Activated naive CD4-positive, alpha-beta T cell treated with anti-CD3 and anti-CD28 coated beads, Interleukin-2, amount 50 U/mL, for 24 hours (primary cell): ENCODE data around the gene AHNAK.
"Not testable (repeated sequence)": the region's sequence is repeated elsewhere in the genome, so short reads cannot be mapped to it uniquely, and the experiment has no call there.

Experiments
- H3K27ac Mint-ChIP-seq: one replicate; pipeline ENCODE4 v1.8.0; 2021; ENCODE audit warnings: mild to moderate bottlenecking, mixed read lengths
- H3K27me3 Mint-ChIP-seq: one replicate; pipeline ENCODE4 v1.8.0; 2021; ENCODE audit warnings: mixed read lengths
- H3K36me3 Mint-ChIP-seq: one replicate; pipeline ENCODE4 v1.8.0; 2021; ENCODE audit warnings: mixed read lengths
- H3K4me1 Mint-ChIP-seq: one replicate; pipeline ENCODE4 v1.8.0; 2021; ENCODE audit warnings: mixed read lengths
- H3K4me3 Mint-ChIP-seq: one replicate; pipeline ENCODE4 v1.8.0; 2021; ENCODE audit warnings: mild to moderate bottlenecking, mixed read lengths
- H3K9me3 Mint-ChIP-seq: one replicate; pipeline ENCODE4 v1.8.0; 2021; ENCODE audit warnings: mixed read lengths

Gene AHNAK

GRCh38 chr11:62499311-62499943, 47.2 kb downstream of the AHNAK start:
- H3K4me3 Mint-ChIP-seq, H3K36me3 Mint-ChIP-seq, H3K27me3 Mint-ChIP-seq, H3K4me1 Mint-ChIP-seq, H3K27ac Mint-ChIP-seq, H3K9me3 Mint-ChIP-seq: not testable (repeated sequence)

- Mint-ChIP-seq H3K27ac (no peak overlapping the region), H3K9me3 (no peaks in the 10 kb centered on the region), H3K4me3 (no peak overlapping the region), H3K4me1 (peaks cover 4% of the 10 kb centered on the region), H3K36me3 (no peaks in the 10 kb centered on the region), H3K27me3 (no peaks in the 10 kb centered on the region)
These were observed 47.9 kb downstream of the AHNAK start for GRCh38 chr11:62498492-62499286.

DNA sequence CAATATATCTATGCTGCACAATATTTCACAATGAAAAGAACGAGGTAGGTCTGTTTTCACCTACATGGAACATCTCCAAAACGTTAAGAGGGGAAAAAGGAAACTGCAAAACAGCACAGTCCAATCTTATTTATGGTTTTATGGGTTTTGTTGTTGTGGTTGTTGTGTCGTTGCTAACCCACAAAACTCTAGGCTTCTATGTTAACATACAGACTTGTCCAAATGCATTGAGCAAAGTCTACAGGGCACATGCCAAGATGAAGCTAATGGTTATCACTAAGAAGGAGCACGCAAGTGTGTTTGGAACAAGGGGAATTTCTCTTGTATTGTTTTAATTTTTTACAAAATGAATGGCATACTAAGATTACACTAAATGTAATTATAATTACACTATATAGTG, 48.6 kb downstream of the AHNAK start:
- Mint-ChIP-seq H3K4me1 (peaks cover 4% of the 10 kb centered on the region), H3K27ac (no peak overlapping the region), H3K36me3 (no peaks in the 10 kb centered on the region)

GRCh38 chr11:62497132-62497801, 49.3 kb downstream of the AHNAK start:
- H3K27ac Mint-ChIP-seq, result peak overlapping the region; percentile 65
- no peaks in the 10 kb centered on the region for H3K9me3 Mint-ChIP-seq
- H3K4me3 Mint-ChIP-seq, result no peak overlapping the region
- peaks cover under 1% of the 10 kb centered on the region for H3K4me1 Mint-ChIP-seq
- no peaks in the 10 kb centered on the region for H3K27me3 Mint-ChIP-seq
- no peaks in the 10 kb centered on the region for H3K36me3 Mint-ChIP-seq

More for the DNA sequence above, 48.6 kb downstream of the AHNAK start:
- Mint-ChIP-seq H3K9me3 (no peaks in the 10 kb centered on the region), H3K4me3 (no peak overlapping the region), H3K27me3 (no peaks in the 10 kb centered on the region)

DNA sequence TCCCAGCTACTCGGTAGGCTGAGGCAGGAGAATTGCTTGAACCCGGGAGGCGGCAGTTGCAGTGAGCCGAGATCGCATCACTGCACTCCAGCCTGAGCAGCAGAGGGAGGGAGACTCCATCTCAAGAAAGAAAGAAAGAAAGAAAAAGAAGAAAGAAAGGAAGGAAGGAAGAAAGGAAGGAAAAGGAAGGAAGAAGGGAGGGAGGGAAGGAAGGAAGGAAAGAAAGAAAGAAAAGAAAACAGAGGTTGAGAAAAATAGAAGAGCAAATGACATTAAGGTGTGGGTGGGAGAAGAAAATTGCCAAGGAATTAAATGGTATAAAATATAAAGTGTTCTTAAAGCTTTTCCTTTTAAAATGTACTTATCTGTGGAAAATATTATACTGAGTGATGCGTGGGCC, 49.9 kb downstream of the AHNAK start:
- no peaks in the 10 kb centered on the region for H3K9me3 Mint-ChIP-seq
- H3K27me3 Mint-ChIP-seq, result no peaks in the 10 kb centered on the region
- no peaks in the 10 kb centered on the region for H3K4me1 Mint-ChIP-seq
- H3K36me3 Mint-ChIP-seq, result no peaks in the 10 kb centered on the region
- H3K27ac Mint-ChIP-seq, result no peak overlapping the region
- no peak overlapping the region for H3K4me3 Mint-ChIP-seq

DNA sequence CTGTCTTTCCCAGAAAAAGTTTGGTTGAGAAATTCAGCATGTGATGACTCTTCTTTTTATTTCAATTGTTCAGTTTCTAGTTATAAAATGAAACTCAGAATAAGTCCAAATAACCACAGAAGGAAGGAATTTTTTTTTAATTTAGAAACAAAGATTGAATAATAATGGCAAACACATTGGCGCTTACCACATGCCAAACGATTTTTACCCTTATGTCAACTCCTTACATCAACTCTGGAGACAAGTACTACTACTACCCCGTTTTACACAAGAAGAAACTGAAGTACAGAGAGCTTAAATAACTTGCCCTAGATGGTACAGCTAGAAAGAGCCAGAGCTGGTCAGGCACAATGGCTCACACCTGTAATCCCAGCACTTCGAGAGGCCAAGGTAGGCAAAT, 52.4 kb downstream of the AHNAK start:
- Mint-ChIP-seq H3K27ac (no peak overlapping the region), H3K4me3 (no peak overlapping the region), H3K4me1 (no peaks in the 10 kb centered on the region), H3K27me3 (no peaks in the 10 kb centered on the region), H3K9me3 (no peaks in the 10 kb centered on the region), H3K36me3 (no peaks in the 10 kb centered on the region)

- Mint-ChIP-seq H3K9me3 (no peaks in the 10 kb centered on the region), H3K27me3 (no peaks in the 10 kb centered on the region), H3K36me3 (no peaks in the 10 kb centered on the region)
These were observed 52.8 kb downstream of the AHNAK start for GRCh38 chr11:62493801-62494200.

GRCh38 chr11:62492586-62492985, 54.0 kb downstream of the AHNAK start:
- Mint-ChIP-seq H3K36me3 (no peaks in the 10 kb centered on the region), H3K27ac (no peak overlapping the region), H3K4me1 (peaks cover 5% of the 10 kb centered on the region), H3K4me3 (no peak overlapping the region), H3K27me3 (no peaks in the 10 kb centered on the region), H3K9me3 (no peaks in the 10 kb centered on the region)

More at GRCh38 chr11:62493801-62494200, 52.8 kb downstream of the AHNAK start:
- Mint-ChIP-seq H3K4me3 (no peak overlapping the region), H3K4me1 (no peaks in the 10 kb centered on the region), H3K27ac (no peak overlapping the region)

- Mint-ChIP-seq H3K4me3 (no peak overlapping the region), H3K27ac (no peak overlapping the region), H3K27me3 (no peaks in the 10 kb centered on the region), H3K9me3 (no peaks in the 10 kb centered on the region), H3K36me3 (no peaks in the 10 kb centered on the region), H3K4me1 (peaks cover 14% of the 10 kb centered on the region)
These were observed 54.9 kb downstream of the AHNAK start for GRCh38 chr11:62491571-62492329.

- H3K4me1 Mint-ChIP-seq, result peaks cover 15% of the 10 kb centered on the region
- no peaks in the 10 kb centered on the region for H3K36me3 Mint-ChIP-seq
- no peak overlapping the region for H3K4me3 Mint-ChIP-seq
- H3K27ac Mint-ChIP-seq, result no peak overlapping the region
- no peaks in the 10 kb centered on the region for H3K27me3 Mint-ChIP-seq
- H3K9me3 Mint-ChIP-seq, result no peaks in the 10 kb centered on the region
These were observed 57.4 kb downstream of the AHNAK start for GRCh38 chr11:62489204-62489603.

GRCh38 chr11:62487738-62488551, 58.7 kb downstream of the AHNAK start:
- H3K4me3 Mint-ChIP-seq, result no peak overlapping the region
- no peak overlapping the region for H3K27ac Mint-ChIP-seq
- H3K27me3 Mint-ChIP-seq, result no peaks in the 10 kb centered on the region
- no peaks in the 10 kb centered on the region for H3K9me3 Mint-ChIP-seq
- H3K36me3 Mint-ChIP-seq, result no peaks in the 10 kb centered on the region
- peaks cover 15% of the 10 kb centered on the region for H3K4me1 Mint-ChIP-seq

GRCh38 chr11:62487136-62487535, 59.5 kb downstream of the AHNAK start:
- H3K4me1 Mint-ChIP-seq, result peaks cover 15% of the 10 kb centered on the region
- no peak overlapping the region for H3K27ac Mint-ChIP-seq
- no peaks in the 10 kb centered on the region for H3K9me3 Mint-ChIP-seq
- no peaks in the 10 kb centered on the region for H3K27me3 Mint-ChIP-seq
- no peak overlapping the region for H3K4me3 Mint-ChIP-seq
- no peaks in the 10 kb centered on the region for H3K36me3 Mint-ChIP-seq

GRCh38 chr11:62484352-62484751, 62.3 kb downstream of the AHNAK start:
- H3K9me3 Mint-ChIP-seq, result no peaks in the 10 kb centered on the region
- H3K36me3 Mint-ChIP-seq, result no peaks in the 10 kb centered on the region
- H3K4me1 Mint-ChIP-seq, result peaks cover 15% of the 10 kb centered on the region
- no peak overlapping the region for H3K4me3 Mint-ChIP-seq
- no peaks in the 10 kb centered on the region for H3K27me3 Mint-ChIP-seq
- no peak overlapping the region for H3K27ac Mint-ChIP-seq

DNA sequence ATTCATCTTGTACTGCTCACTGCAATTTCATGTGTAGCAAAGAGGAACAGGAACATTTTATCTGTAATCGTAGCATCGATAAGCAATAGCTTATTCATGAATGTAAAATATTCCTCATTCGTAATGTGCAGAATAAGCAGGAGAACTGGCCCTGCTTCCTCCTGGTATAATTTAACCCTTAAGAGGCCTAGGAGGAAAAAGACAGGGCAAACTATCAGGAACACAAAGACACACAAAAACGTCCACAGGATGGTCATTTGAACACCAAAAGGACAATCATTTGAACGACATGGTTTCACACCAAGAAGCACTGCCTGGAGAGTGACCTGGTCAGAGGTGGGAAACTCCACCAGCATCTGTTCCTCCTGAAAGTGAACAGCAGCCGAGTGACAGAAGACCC, 63.9 kb downstream of the AHNAK start:
- H3K27me3 Mint-ChIP-seq, result no peaks in the 10 kb centered on the region
- no peaks in the 10 kb centered on the region for H3K9me3 Mint-ChIP-seq
- peaks cover 12% of the 10 kb centered on the region for H3K4me1 Mint-ChIP-seq
- no peak overlapping the region for H3K27ac Mint-ChIP-seq
- H3K36me3 Mint-ChIP-seq, result no peaks in the 10 kb centered on the region
- H3K4me3 Mint-ChIP-seq, result no peak overlapping the region

- H3K4me3 Mint-ChIP-seq, result no peak overlapping the region
- H3K36me3 Mint-ChIP-seq, result no peaks in the 10 kb centered on the region
- no peaks in the 10 kb centered on the region for H3K9me3 Mint-ChIP-seq
- no peak overlapping the region for H3K27ac Mint-ChIP-seq
- no peaks in the 10 kb centered on the region for H3K4me1 Mint-ChIP-seq
- no peaks in the 10 kb centered on the region for H3K27me3 Mint-ChIP-seq
These were observed 66.9 kb downstream of the AHNAK start for GRCh38 chr11:62479631-62480201.
